ENCODE data around the gene TLN1. TPM values are rescaled to one million over a fixed set of nuclear protein-coding genes. Genes with fewer than 3 reads are reported as not detected.

The TLN1 gene
- total RNA-seq, 1 donor from 2014 or later = 56.2 TPM

- TF ChIP-seq CTCF (IDR thresholded peaks at IDR 0.05; ENCODE audit: partially characterized antibody, unreplicated experiment) = no peak
- Mint-ChIP-seq H3K27ac (ENCODE audit: unreplicated experiment) (no peak overlapping the region), H3K4me3 (ENCODE audit: unreplicated experiment) (peak overlapping the region; percentile 12)
Measured at GRCh38 chr9:35686222-35687203, 45.5 kb downstream of the TLN1 start.

GRCh38 chr9:35685506-35685905 is 46.5 kb downstream of the TLN1 start:
- H3K9me3 Mint-ChIP-seq (ENCODE audit: unreplicated experiment) = peaks cover 12% of the 10 kb centered on the region
- no peak for TF ChIP-seq CTCF (IDR thresholded peaks at IDR 0.05; ENCODE audit: partially characterized antibody, unreplicated experiment)
- no peaks in the 10 kb centered on the region for H3K36me3 Mint-ChIP-seq (ENCODE audit: unreplicated experiment)
- H3K4me1 Mint-ChIP-seq (ENCODE audit: low read depth, unreplicated experiment) = peaks cover 30% of the 10 kb centered on the region
- H3K27me3 Mint-ChIP-seq (ENCODE audit: unreplicated experiment) = peaks cover 10% of the 10 kb centered on the region
- DNase-seq = no peak
- H3K27ac Mint-ChIP-seq (ENCODE audit: unreplicated experiment) = no peak overlapping the region
- no peak overlapping the region for H3K4me3 Mint-ChIP-seq (ENCODE audit: unreplicated experiment)

More at GRCh38 chr9:35686222-35687203, 45.5 kb downstream of the TLN1 start:
- Mint-ChIP-seq H3K4me1 (ENCODE audit: low read depth, unreplicated experiment) (peaks cover 29% of the 10 kb centered on the region), H3K27me3 (ENCODE audit: unreplicated experiment) (peaks cover 13% of the 10 kb centered on the region), H3K36me3 (ENCODE audit: unreplicated experiment) (no peaks in the 10 kb centered on the region), H3K9me3 (ENCODE audit: unreplicated experiment) (peaks cover 11% of the 10 kb centered on the region)
- no peak for DNase-seq

GRCh38 chr9:35684921-35685320 is 47.1 kb downstream of the TLN1 start:
- peaks cover 30% of the 10 kb centered on the region for H3K4me1 Mint-ChIP-seq (ENCODE audit: low read depth, unreplicated experiment)
- H3K9me3 Mint-ChIP-seq (ENCODE audit: unreplicated experiment) = peaks cover 12% of the 10 kb centered on the region
- H3K27ac Mint-ChIP-seq (ENCODE audit: unreplicated experiment) = no peak overlapping the region
- no peak for TF ChIP-seq CTCF (IDR thresholded peaks at IDR 0.05; ENCODE audit: partially characterized antibody, unreplicated experiment)
- no peak for DNase-seq
- H3K27me3 Mint-ChIP-seq (ENCODE audit: unreplicated experiment) = peaks cover 10% of the 10 kb centered on the region
- no peak overlapping the region for H3K4me3 Mint-ChIP-seq (ENCODE audit: unreplicated experiment)
- no peaks in the 10 kb centered on the region for H3K36me3 Mint-ChIP-seq (ENCODE audit: unreplicated experiment)

GRCh38 chr9:35683323-35683722 is 48.7 kb downstream of the TLN1 start:
- no peak for TF ChIP-seq CTCF (IDR thresholded peaks at IDR 0.05; ENCODE audit: partially characterized antibody, unreplicated experiment)
- DNase-seq = no peak
- Mint-ChIP-seq H3K27me3 (ENCODE audit: unreplicated experiment) (peaks cover 10% of the 10 kb centered on the region), H3K4me1 (ENCODE audit: low read depth, unreplicated experiment) (peaks cover 21% of the 10 kb centered on the region), H3K4me3 (ENCODE audit: unreplicated experiment) (no peak overlapping the region), H3K36me3 (ENCODE audit: unreplicated experiment) (no peaks in the 10 kb centered on the region), H3K27ac (ENCODE audit: unreplicated experiment) (peak overlapping the region; percentile 8), H3K9me3 (ENCODE audit: unreplicated experiment) (peaks cover 9% of the 10 kb centered on the region)

Data from glutamatergic neuron (in vitro differentiated cells).